Left ventricle myocardium inferior (tissue), 1 donor: ENCODE data around the gene PMM2. TPM values are rescaled to one million over a fixed set of nuclear protein-coding genes. Genes with fewer than 3 reads are reported as not detected.
A peak's percentile ranks its signal among the peaks of the same experiment; 100 is the strongest.
"Not testable (repeated sequence)": the region's sequence is repeated elsewhere in the genome, so short reads cannot be mapped to it uniquely, and the experiment has no call there.

Experiments
- DNase-seq: peaks from one replicate; pipeline ENCODE4 v3.0.0-alpha.2; 2020
- H3K27ac ChIP-seq: fragments of 200-600 bp; replicated peaks from 2 replicates; pipeline ENCODE4 v1.8.0; 2021
- H3K27me3 ChIP-seq: fragments of 200-600 bp; 2 replicates; pipeline ENCODE4 v1.8.0; 2021; ENCODE audit warnings: low read depth
- H3K36me3 ChIP-seq: fragments of 200-600 bp; 2 replicates; pipeline ENCODE4 v1.8.0; 2021
- H3K4me1 ChIP-seq: fragments of 200-600 bp; 2 replicates; pipeline ENCODE4 v1.8.0; 2021
- H3K4me3 ChIP-seq: fragments of 200-600 bp; 2 replicates; pipeline ENCODE4 v1.8.0; 2021; ENCODE audit warnings: mild to moderate bottlenecking, moderate library complexity
- H3K9me3 ChIP-seq: fragments of 200-600 bp; replicated peaks from 2 replicates; pipeline ENCODE4 v1.8.0; 2021
- CTCF ChIP-seq: fragments of 200-600 bp; IDR thresholded peaks from 2 replicates; pipeline ENCODE4 v1.8.0; 2021; ENCODE audit warnings: antibody characterized with exemption, mild to moderate bottlenecking, borderline replicate concordance
- intact Hi-C: fragments of 100-400 bp; cut with micrococcal nuclease; formaldehyde crosslinking; loops from one replicate; pipeline ENCODE4 v1.11.0; 2022
- total RNA-seq: library from RNA; stranded (reverse); fragmentation: NEBNext Ultra II Directional; extraction: Animal tissue kit (Norgen Biotek cat#: 25700); gene quantifications from one replicate; pipeline ENCODE4 v1.2.1, GENCODE V29; 2021
- donor health status: DM: no; HTN: yes; CAD: no; lungs with severe emphysema.

Gene PMM2
- total RNA-seq, 1 donor from 2014 or later = 13.7 TPM

- DNase-seq = no peak
- no peak for TF ChIP-seq CTCF
- Histone ChIP-seq H3K9me3 (no peaks in the 10 kb centered on the region), H3K27ac (no peak overlapping the region), H3K4me3 (no peak overlapping the region), H3K27me3 (no peaks in the 10 kb centered on the region), H3K4me1 (peaks cover 2% of the 10 kb centered on the region), H3K36me3 (peaks cover 37% of the 10 kb centered on the region)
- intact Hi-C loops = loop anchor here (5.0 kb wide), 1 partner anchor 124 kb away; no protein-coding TSS in a partner anchor
Measured at GRCh38 chr16:8828541-8829165, 31.0 kb downstream of the PMM2 start.

GRCh38 chr16:8831450-8831849, 33.8 kb downstream of the PMM2 start:
- TF ChIP-seq CTCF = no peak
- no peak overlapping the region for H3K27ac ChIP-seq
- no peak overlapping the region for H3K4me3 ChIP-seq
- intact Hi-C loops = no loop called here
- H3K4me1 ChIP-seq = peaks cover 6% of the 10 kb centered on the region
- no peaks in the 10 kb centered on the region for H3K27me3 ChIP-seq
- no peaks in the 10 kb centered on the region for H3K9me3 ChIP-seq
- peaks cover 37% of the 10 kb centered on the region for H3K36me3 ChIP-seq
- no peak for DNase-seq

- peaks cover 6% of the 10 kb centered on the region for H3K4me1 ChIP-seq
- no peak for TF ChIP-seq CTCF
- H3K27me3 ChIP-seq = no peaks in the 10 kb centered on the region
- H3K4me3 ChIP-seq = no peak overlapping the region
- H3K27ac ChIP-seq = no peak overlapping the region
- no peak for DNase-seq
- intact Hi-C loops = no loop called here
- H3K9me3 ChIP-seq = no peaks in the 10 kb centered on the region
- H3K36me3 ChIP-seq = peaks cover 37% of the 10 kb centered on the region
Measured at GRCh38 chr16:8831871-8832716, 34.5 kb downstream of the PMM2 start.

GRCh38 chr16:8832717-8833105, 35.1 kb downstream of the PMM2 start:
- Histone ChIP-seq H3K27me3 (no peaks in the 10 kb centered on the region), H3K4me1 (peaks cover 6% of the 10 kb centered on the region), H3K4me3 (no peak overlapping the region), H3K9me3 (no peaks in the 10 kb centered on the region), H3K36me3 (peaks cover 37% of the 10 kb centered on the region), H3K27ac (no peak overlapping the region)
- no peak for DNase-seq
- no peak for TF ChIP-seq CTCF
- intact Hi-C loops = no loop called here

GRCh38 chr16:8836797-8837196, 39.2 kb downstream of the PMM2 start:
- H3K36me3 ChIP-seq = peaks cover 11% of the 10 kb centered on the region
- DNase-seq, H3K4me3 ChIP-seq, H3K4me1 ChIP-seq, H3K27ac ChIP-seq, H3K27me3 ChIP-seq, H3K9me3 ChIP-seq, intact Hi-C loops: not testable (repeated sequence)

GRCh38 chr16:8837594-8837993, 40.0 kb downstream of the PMM2 start:
- H3K36me3 ChIP-seq, H3K27me3 ChIP-seq, intact Hi-C loops, DNase-seq, H3K4me1 ChIP-seq, H3K9me3 ChIP-seq, H3K27ac ChIP-seq, H3K4me3 ChIP-seq: not testable (repeated sequence)

- H3K36me3 ChIP-seq, H3K9me3 ChIP-seq, H3K27me3 ChIP-seq, DNase-seq, intact Hi-C loops: not testable (repeated sequence)
- H3K4me1 ChIP-seq = peaks cover 13% of the 10 kb centered on the region
- peak overlapping the region; percentile 82 for H3K27ac ChIP-seq
- H3K4me3 ChIP-seq = peak overlapping the region; percentile 61
Measured at GRCh38 chr16:8842016-8842415, 44.4 kb downstream of the PMM2 start.

GRCh38 chr16:8843296-8843695, 45.7 kb downstream of the PMM2 start:
- H3K27ac ChIP-seq = peak overlapping the region; percentile 82
- H3K9me3 ChIP-seq, intact Hi-C loops, DNase-seq, H3K27me3 ChIP-seq: not testable (repeated sequence)
- peak overlapping the region; percentile 61 for H3K4me3 ChIP-seq
- H3K4me1 ChIP-seq = peaks cover 26% of the 10 kb centered on the region
- peaks cover 16% of the 10 kb centered on the region for H3K36me3 ChIP-seq
